Myocyte (in vitro differentiated cells): Measurements from ENCODE around the gene CCKAR. TPM values are rescaled to one million over a fixed set of nuclear protein-coding genes. Genes with fewer than 3 reads are reported as not detected.

Experiments
- DNase-seq: peaks from one replicate; pipeline ENCODE4 v3.0.0-alpha.2; 2012; ENCODE audit warnings: low read depth
- total RNA-seq: library from RNA; depleted of rRNA; stranded (reverse); fragments of >200 nt; gene quantifications from 2 replicates; pipeline ENCODE4 v1.2.3, GENCODE V29; 2014

The CCKAR gene
- total RNA-seq, 1 donor from 2014 or later: 0.19 TPM

DNA sequence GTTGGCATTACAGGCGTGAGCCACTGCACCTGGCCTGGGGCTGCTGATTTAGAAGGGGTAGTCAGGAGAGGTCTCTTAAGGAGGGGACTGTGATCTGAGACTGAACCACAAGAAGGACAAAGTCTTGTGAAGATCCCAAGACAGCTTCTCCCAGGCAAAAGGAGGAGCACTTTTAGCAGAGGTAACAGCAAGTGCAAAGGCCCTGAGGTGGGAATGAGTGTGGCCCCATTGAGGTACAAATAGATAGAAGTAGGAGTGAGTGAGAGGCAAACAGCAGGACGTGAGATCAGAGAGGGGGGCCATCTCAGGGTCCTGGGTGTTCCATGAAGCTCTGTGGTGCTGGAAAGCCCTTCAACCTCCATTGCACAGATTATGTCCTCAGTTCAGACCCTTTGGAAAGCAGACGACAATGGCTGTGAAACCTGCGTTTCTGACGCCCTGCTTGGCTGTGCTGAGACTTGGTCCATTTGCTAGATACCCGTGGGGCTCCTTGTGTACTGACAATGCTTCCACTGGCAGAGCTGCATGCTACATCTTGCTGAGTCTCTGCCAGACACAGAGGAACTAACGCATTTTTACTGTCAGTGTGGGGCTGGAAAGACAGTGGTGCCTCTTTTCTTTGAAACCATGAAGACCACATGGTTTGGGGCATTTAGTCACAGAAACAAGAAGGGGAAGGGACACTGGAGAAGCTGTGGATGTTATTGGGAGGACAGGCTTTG, 1.3 kb upstream of the CCKAR start:
- no peak for DNase-seq

DNA sequence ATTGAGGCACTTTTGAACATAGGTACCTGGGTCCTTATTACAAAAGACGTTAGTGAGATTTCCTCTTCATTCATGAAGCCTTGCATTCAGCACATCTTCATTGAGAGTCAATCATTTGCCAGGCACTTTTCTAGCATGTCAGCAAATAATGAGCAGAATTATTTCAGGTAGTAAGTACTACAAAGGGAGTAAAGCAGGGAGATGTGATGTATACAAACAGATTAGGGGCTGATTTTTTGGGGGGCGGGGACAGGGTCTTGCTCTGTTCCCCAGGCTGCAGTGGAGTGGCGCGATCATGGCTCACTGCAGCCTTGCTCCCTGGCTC, 638 bp upstream of the CCKAR start:
- no peak for DNase-seq

DNA sequence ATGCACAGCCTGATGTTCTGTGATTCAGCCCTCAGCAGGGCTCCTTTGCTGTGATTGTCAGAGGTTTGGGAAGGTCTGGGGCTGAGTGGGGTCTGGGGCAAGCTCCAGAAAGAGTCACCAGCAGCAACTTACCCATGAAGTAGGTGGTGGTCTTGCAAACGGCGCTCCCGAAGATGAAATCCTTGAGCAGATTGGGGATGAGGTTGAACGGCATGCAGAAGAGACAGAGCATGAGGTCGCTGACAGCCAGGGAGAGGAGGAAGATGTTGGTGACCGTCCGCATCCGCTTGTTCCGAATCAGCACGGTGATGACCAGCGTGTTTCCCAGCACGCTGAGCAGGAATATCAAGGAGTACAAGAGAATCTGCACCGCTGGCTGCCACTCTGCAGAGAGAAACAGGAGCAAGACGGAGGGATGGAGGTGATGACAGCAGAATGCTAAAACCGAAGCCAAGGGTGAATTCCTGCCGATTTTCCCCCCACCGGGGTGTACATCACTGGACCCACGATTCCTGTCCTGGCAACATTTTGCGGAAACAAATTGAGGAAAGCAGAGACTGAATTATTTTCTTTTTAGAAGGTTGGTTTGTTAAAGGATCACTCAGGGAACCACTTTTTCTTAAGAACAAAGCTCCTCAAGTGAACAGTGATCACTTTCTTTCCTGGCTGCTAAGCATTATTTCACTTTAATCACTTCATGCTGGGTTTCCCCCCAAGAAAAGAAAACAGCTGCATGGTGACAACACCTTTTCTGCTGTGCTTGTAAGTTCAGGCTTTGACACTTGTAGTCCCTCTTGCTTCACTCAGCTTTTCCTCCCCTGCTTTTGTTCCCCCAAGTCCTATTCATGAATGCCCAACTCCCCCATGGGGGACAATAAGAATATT, 941 bp downstream of the CCKAR start:
- no peak for DNase-seq

DNA sequence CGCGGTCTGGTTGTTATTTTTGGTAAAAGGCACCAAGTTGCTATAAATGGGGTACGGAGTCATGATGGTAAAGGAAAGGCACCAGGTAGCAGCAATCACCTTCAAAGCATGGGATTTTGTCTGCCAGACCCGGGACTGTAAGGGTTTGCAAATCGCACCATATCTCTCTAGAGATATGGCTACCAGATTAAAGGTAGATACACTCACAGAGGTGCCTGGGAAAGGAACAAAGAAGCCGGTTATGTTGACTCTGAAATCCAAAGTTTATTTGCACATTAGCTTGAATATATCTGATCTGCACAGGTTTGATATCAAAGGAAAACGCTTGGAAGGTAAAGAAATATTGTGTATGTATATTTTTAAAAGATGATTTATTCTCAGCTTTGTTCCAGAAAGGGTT, 4.6 kb downstream of the CCKAR start:
- no peak for DNase-seq

DNA sequence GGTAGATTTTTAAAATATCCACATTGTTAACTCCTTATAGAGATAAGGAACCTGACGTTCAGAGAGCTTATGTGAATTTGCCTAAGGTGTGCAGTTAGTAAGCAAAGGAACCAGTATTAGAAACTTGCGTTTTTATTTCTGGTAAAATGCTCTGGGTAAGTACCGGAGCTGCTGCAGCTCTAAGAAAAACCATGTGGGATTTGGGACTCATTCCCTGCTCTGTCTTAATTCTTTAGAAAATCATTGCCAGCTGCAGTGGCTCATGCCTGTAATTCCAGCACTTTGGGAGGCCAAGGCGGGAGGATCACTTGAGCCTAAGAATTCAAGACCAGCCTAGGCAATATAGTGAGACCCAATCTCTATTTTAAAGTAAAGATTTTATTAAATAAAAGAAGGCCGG, 5.8 kb downstream of the CCKAR start:
- DNase-seq: no peak

DNA sequence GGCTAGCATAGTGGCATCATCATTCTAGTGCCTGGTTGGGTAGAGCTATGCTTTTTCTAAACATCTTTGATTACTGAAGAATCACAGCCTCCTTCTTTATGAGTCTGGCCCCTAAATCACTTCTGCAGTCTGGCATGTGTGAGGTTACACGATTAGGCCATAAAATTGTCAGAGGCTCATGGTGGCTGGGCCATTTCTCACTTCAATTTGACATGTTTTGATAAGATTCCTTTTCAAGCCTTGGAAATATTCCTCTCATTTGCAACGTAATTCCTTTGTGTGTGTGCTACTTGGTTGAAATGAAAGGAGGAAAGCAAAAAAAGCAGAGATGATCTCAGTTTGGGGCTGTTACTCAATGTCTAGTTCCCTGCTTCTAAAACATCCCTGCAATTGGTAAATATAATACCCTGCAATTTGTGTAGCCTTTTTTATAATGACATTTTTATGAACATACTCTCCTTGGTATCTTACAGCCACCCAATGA, 6.2 kb downstream of the CCKAR start:
- no peak for DNase-seq

DNA sequence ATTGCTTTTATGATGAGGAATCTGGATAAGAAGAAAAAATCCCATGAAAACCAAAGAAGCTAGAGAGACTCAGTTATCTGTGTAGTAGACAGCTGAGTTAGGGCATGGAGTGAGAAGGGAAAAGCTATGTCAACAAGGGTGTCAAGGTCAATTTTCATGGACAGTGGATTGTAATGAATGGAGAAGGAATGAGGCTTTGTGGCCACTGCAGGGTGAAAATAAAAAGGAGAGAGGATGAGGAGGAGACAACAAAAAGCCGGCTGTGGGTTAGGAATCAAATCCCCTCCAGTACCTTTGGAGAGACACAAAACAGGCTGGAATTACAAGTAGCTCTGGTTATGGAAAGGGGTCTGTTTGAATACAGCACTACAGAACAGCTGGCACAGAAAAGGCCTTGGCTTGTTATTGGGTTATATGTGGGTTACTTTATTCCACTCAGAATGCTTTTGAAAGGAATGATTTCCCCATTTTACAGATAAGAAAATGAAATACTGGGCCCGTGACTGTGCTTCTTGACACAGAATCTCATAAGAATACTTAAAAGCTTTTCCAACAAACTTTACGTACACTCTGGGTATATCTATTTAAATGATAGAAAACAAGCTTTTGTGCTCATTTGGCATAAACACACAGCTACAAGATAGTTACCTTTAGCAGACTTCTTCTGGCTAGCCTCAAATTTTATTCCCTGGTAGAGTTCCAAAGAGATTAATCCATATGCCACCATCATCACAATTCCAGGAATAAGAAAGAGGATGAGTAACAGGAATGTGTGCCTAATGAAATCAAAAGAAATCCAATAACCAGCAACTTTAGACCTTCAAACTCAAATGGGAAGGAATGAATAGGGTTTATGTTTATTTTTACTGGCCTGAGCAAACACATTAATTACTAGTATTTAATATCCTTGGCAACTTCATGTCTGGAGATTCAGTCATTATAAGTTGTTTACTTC, 7.5 kb downstream of the CCKAR start:
- peak; percentile 58 for DNase-seq

DNA sequence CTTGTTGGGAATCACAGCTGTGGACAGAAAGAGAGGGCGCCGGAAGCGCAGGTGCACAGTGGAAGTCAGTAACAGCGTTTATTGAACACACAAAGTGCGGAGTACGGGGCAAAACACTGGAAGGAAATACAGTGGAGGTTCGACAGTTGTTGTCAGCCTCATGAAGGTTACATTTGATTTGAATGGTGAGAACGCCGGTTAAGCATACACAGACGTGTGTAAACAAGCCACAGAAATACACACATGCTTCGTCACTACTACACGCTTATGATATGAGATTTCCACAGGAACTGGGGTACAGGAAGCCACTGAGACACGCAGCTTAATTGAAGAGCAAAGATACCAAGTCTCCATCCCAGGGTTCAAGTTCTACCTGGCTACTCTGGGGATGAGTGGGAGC, 12.0 kb downstream of the CCKAR start:
- DNase-seq: no peak

DNA sequence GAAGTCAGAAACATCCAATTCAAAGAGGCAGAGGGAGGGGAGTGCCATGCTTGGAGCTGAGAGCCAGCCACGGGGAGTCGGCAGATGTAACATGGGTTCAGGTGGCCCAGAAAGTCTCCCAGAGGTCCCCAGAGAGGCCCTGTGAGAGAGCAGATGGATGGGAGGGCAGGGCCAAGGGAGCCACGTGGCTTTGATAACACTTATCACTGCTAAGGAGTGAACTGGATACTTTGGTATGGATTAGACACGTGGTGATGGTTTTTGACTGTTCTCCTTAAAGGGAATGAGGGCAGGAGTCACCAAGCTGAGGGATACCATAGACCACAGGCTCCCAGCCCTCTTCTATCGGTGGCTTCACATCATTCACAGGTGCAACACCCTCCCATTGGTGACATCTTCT, 13.7 kb downstream of the CCKAR start:
- DNase-seq: peak; percentile 86

DNA sequence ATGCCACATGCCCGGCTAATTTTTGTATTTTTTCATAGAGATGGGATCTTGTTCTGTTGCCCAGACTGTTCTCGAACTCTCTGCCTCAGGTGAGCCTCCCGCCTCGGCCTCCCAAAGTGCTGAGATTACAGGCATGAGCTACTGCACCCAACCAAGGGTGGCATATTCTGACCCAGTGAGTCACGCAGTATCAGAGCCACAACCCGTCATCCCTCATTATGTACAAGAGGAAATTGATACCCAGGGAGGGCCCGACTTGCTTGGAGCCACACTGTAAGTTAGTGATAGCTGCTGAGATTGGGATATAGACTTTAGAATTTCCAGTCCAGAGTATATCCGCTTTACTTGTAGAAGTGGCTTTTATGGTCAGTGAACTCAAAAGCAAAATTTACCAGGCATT, 14.6 kb downstream of the CCKAR start:
- no peak for DNase-seq

DNA sequence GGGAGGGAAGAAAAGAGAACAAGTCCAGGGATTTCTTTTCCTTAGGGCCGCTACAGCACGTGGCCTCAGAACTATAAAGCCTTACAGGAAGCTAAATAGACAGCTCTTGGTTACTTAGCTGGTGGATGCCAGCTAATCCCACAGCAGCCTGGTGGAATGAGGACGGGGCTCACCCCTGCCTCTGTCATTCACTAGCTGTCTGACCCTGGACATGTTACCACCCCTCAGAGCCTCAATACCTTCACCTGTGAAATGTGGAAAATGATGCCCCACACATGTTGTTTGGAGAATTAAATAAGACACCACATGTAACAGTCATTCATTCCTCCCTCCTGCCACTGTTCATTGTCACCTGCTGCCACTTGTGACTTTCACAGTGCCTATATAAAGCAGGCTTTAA, 15.7 kb downstream of the CCKAR start:
- peak; percentile 51 for DNase-seq

DNA sequence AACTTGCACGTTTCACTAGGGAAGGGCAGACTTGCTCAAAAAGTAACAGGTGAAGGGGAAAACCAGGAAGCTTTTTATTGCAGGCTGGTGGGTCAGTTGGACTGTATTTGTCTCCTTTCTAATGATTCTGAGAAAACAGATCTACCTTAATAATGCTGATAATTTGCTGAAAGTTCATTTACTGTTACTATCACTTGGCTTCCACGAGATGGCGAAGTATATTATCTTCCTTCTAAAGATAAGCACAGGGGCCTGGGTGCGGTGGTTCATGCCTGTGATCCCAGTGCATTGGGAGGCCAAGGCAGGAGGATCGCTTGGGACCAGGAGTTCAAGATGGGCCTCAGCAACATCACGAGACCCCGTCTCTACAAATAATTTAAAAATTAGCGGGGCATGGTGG, 16.4 kb downstream of the CCKAR start:
- DNase-seq: no peak

DNA sequence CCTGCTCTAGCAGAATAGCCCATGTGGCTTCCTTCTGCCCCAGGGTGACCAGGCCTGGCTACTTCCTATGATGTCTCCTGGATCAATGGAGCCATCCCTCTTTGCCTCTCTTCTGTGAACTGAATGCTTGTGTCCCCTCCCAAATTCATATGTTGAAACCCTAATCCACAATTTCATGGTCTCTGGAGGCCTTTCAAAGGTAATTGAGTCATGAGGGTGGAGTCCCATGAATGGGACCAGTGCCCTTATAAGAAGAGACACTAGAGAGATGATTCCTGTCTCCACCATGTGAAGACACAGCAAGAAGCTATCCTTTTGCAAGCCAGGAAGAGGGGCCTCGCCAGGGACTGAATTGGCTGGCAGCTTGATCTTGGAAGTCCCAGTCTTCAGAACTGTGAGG, 18.4 kb downstream of the CCKAR start:
- no peak for DNase-seq

DNA sequence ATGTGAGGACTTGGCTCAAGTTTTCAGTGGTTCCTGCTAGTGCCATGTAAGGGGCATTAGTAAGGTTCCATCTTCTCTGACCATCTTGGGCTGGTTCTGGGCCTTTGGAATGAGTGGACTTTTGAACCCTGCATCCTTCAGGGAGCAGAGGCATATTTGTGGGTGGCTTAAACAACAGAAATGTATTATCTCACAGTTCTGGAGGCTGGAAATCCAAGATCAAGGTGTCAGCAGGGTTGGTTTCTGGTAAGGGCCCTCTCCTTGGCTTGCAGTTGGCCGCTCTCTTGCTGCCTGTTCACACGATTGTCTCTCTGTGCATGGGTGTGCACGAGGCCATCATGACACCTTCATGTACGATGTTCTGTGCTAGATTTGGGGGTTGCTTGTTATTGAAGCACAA, 21.3 kb downstream of the CCKAR start:
- DNase-seq: peak; percentile 27

DNA sequence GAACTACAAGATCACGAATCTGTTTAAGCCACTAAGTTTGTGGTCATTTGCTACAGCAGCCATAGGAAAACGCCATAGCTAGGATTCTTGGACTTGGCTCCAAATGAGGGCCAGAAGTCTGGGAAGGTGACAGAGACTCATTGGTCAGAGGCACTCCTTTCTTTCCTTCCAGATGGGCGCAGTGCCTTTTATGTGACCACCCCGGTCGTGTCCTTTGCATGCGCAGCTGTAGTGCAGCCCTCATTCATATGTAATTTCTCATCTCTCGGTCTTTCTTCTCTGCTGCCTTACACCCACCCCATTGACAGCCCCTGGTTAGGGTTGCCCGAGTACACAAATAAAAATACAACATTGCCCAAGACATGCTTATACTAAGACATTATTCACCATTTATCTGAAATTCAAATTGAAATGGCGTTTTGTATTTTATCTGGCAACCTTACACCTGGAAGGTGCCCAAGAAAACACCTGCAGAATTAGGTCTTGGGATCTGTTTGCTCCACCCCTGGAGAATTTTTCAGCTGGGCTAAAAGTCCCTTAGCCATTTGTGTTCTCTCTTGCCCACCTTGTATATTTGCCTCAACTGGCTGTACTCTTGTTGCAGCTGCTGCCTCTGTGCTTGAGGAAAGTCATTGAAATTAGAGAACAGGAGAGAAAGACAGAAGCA, 21.9 kb downstream of the CCKAR start:
- DNase-seq: no peak

DNA sequence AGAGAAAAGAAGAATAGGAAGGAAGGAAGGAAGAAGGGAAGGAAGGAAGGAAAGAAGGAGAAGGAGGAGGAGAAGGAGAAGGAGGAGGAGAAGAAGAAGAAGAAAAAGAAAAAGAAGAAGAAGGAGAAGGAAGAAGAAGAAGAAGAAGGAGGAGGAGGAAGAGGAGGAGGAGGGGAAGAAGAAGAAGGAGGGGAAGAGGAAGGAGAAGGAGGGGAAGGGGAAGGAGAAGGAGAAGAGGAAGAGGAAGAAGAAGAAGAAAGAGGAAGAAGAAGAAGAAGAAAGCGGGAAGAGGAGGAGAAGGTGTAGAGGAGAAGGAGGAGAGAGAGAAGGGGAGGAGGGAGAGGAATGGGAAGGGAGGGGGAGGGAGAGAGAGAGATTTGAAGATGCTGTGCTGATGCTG, 22.6 kb downstream of the CCKAR start:
- no peak for DNase-seq

DNA sequence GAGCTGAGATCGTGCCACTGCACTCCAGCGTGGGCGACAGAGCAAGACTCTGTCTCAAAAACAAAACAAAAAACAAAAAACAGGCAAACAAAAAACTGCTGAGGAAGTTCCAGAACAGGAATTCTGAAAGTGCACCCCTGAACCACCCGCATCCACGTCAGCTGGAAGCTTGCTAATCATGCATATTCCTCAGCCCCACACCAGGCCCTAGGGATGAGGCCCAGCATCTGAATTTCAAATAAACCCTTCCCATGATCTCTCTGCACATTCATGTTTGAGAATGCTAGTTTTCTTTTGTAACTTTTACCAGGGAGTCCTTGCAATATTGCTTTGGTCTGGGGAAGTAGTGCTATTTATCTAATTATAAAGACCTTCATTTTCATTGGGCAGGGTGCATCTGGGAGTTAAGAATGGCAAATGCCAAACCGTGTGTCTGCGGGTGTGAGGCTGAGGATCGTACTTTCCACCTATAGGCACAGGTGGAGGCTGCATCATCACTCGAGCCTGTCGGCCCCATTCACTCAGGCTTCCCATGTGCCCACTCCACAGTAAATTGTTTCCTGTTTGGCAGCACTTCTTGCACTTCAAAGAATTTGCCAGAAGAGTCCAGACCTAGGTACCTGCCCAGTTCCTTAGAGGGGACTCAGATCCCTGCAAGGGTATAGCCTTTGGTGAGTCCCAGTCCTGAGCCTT, 23.6 kb downstream of the CCKAR start:
- no peak for DNase-seq

DNA sequence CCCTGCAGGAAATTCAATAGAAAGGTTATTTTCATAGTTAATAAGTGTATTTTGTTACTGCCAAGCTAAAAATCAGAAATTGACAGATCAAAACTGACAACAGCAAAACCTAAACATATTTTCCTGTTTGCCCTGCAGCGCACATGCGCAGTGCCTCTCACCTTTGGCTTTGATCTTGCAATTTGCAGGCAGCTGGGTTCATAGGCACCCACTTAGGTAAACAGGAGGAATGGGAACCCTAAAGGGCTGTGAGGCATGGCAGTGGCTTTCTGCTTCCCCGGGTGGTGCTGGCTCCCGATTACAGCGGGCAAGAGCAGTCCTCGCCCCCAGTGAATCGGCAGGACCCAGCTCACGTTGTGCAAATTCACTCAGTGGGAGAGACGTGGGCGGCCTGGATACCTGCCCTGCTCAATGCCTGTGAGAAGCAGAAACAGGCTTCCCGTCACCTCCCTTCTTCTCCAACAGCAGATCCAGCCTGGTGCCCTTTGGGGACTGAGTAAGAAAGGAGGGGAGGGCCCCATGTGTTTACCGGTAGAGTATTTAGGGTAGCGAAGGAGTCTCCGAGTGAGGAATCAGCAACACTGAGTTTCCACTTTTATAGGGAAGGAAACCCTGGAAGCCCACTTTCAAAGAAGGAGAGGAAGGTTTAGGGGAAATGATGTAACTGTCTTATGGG, 25.7 kb downstream of the CCKAR start:
- no peak for DNase-seq

DNA sequence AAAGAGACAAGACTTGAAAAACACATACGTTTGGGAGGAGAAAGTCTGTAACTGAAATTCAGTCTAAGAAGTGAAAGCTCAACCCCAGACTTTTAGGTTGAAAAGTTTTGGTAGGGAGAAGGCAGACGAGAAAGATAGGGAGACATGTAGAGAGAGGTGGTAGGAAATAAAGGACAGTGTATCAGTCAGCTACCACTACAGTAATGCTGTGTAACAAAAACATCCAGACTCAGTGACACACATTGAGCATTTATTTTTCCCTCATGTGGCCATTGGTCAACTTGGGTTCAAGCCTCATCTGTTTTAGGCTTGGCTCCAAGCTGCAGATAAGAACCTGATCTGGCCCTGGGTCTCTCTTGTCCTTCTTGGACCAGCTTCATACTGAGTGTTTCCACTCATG, 26.9 kb downstream of the CCKAR start:
- no peak for DNase-seq

DNA sequence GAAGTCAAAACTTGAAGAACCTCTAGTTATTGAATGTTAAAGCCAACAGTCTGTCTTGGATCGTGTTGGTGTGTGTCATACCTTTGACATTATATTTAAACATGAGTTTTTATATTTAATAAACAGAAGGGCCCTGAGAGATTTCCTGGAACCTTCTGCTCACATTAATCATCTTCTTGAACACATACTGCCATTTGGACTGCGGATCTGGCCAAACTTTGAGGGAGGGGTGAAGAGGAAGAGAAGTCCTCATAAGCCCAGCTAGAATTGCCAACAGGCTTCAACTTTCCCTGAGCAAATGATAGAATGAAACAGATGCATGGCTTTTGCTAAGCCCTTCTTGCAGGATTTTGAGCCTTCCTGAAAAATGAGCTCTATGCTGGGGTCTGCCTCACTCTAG, 27.4 kb downstream of the CCKAR start:
- peak; percentile 76 for DNase-seq
